Inferior parietal cortex (tissue), 1 donor: Measurements from ENCODE around the gene NDUFA11.

Experiments
- DNase-seq: peaks from one replicate; pipeline ENCODE4 v3.0.0-alpha.2; 2016; ENCODE audit errors: extremely low spot score

Gene NDUFA11

DNA sequence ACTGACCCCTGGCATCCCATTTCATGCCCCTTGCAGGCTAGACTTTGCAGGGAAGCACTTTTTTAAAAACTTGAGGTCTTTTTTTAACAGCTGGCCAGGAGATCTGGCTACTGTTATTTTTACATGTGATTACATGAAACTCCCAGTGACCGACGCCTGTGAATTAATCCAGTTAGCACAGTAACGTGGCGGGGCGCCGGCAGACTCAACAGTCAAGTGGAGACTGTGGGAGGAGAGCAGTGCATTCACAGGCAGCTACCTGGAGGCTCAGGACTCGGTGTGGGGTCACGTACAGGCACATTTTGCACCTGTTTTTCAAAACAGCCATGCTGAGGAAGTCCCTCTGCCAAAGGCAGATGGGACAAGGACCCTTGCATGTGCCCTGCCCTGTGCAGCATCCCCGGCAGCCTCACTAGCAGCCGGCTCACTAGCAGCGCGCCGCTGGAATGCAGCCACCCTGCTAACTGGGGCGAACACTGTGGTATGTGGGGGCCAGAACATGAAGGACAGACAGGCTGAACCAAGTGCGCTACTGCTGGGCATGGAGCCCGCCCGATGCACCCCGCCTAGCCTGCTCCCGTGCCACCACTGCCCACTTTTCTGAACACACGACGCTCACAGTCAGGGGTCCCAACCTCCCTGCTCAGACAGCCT lies 29.1 kb upstream of the NDUFA11 start:
- DNase-seq = no peak

DNA sequence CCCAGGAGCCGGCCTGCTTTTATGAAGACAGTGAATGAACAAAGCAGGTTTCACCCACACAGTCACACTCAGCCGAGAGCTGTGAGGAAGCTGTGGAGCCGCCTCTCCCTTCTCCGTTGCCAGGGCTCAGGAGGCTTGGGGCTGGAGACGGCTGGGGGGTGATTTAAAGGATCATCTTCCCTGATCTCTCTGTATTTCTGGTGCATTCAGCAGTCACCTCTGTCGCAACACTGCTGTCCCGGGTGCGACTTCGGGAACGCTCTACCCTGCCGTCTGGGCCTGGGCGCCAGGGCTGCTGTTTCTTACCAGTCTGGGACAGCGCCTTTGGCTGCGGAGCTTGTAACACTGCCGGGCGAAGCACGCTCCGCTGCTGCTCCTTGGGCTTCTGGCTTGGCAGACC lies 28.6 kb upstream of the NDUFA11 start:
- no peak for DNase-seq

DNA sequence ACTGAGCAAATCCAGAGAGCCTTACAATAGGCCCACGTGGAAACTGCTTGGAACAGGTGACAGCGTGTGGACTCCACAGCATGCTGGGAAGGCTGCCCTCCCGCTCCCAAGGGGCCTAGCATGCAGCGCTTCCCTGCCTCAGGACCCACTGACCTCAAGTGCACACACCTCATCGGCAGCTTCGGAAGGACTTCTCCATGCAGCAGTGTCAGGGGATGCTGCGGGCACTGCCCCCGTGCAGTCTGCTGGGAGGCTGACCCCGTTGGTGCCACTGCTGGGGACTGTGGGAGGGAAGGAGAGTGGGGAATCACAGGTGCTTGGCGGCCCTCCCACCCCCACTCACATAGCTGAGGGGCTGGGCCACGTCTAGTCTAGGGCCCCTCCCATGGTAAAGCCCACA lies 27.7 kb upstream of the NDUFA11 start:
- DNase-seq = no peak

DNA sequence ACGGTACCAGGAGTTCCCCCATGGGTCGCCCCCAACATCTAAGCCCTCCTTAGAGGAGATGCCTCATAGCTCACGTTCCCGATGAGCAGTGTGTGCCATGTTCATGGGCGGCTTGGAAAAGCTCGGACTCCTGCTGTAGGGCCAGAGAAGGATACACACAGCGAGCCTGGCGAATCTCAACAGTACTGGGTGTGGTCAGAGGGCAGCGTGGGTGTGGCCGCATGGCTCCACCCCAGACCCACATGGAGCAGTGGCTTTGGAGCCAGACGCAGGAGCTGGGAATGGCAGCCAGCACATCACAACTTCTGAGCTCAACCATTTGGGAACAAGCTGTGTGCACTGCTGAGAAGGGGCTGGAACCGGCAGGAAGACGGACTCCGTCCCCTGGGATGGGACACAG lies 26.0 kb upstream of the NDUFA11 start:
- DNase-seq = no peak

DNA sequence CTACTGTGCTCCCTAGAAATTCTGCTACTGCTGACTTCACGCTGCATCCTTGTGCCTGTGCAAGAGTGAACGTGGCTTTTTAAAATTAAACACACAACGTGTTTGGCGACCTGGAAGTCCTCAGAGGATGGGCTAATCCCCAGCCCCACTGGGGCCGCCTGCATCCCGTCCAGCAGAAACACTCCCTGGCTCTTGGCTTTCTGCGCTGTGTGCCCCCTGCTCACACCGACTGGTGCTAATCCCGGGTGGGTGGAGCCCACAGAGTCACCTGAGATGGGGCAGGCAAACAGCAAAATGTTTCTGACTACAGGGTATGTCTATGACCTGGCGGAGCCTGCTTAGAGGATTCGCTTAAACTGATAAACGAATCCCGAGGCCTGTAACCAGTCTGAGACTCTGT lies 25.6 kb upstream of the NDUFA11 start:
- DNase-seq = no peak

DNA sequence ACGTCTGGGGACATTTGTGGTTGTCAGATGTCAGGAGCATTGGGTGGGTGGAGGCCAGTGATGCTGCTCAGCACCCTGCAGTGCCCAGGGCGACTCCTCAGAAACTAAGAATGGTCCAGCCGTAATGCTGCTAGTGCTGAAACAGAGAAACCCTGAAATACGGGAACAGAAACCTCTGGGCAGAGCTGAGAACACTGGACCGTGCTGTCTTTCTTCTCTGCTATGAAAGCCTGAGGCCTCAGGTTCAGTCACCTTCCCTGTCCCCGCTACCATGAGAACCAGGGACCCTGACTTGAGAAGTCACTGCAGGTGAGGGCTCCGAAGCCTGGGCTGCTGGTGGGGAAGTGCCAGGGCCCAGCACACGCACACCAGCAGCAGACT lies 23.8 kb upstream of the NDUFA11 start:
- DNase-seq = no peak

DNA sequence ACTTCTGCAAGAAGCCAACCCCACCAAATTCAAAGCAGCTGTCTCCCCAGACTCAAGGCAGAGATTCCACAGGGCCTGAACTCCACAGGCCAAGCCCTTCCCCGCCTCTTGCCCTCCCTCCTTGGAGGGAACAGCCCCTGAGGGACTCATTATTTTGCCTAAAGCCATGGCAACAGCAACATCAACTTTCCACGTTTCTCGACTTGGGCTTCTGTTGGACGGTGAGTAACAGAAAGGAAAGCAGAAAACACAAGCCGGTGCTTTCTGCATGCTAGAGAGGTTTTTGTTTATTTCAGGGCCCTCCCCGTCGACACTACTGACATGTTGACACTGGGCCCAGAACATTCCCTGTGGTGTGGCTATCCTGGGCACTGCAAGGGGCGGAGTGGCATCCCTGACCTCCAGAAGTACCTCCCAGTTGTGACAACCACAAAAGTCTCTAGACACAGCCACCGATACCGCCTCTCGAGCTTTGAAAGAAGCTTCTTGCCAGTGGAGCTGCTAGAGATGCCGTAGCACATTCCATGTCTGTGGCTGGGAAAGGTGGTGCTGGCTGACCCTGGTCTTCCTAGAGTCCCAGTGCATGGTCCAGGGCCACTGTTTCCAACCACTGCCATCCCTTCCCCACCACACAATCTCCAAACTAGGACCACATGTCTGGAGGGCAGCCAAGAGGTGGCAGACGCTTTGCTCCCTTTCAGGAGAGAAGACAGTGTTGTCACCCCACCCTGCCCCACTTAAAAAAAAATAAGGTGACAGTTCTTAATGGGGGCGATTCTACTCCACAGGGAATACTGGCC lies 23.3 kb upstream of the NDUFA11 start:
- DNase-seq = no peak

DNA sequence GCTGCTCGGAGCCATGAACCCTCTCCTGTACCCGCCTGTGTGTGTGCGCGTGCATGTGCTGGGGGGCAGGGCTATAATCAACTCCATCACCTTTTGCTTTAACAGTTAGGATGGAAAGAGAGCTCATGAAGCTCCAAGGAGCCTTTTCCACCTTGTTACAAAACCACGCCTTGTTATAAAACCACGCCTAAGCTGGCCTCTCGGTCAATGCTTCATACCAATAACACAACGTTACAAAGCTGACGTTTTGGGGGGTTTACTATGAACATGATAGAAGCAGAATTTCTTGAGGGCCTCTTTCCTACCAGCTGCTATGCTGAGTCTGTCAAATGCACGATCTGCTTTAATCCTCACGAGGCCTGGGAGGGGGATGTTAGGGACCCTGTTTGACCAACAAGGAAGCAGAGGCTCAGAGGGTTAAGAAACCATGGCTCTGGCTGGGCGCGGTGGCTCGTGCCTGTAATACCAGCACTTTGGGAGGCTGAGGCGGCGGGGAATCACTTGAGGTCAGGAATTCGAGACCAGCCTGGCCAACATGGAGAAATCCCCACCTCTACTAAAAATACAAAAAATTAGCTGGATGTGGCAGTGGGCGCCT lies 22.3 kb upstream of the NDUFA11 start:
- no peak for DNase-seq

DNA sequence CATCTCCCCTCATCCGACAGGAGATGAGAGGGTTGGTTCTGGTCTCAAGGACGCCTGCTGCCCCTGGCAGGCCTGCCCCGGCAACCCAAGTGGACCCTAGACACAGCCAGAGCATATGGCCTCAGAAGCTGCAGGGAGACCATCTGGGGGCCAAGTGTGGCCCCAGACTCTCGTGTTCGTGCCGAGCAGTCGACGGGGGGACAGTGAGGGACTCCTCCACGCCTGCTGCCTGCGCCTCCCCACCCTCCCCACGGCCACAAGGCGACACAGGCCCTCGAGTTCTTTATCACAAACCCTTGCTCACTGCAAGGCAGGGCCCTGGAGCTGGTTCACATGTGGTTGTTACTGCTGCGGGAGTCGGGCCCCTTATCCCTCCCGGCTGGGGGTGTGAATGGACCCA lies 19.8 kb upstream of the NDUFA11 start:
- no peak for DNase-seq

DNA sequence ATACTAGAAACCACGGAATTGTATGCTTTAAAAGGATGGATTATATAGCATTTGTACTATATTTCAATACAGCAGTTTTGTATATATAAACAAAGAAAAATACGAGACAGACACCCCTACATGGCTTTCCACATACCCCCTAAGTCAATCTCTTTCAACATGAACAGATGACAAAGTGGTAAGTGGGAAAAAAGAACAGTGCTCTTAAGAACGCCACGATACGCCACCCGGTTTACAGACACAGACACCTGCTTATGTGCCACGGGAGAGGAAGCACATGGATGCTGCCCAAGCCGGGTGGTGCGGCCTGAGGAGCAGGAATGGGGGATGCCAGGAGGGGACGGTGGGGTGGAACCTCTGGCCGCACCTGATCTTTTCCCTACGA lies 18.6 kb upstream of the NDUFA11 start:
- DNase-seq = no peak

DNA sequence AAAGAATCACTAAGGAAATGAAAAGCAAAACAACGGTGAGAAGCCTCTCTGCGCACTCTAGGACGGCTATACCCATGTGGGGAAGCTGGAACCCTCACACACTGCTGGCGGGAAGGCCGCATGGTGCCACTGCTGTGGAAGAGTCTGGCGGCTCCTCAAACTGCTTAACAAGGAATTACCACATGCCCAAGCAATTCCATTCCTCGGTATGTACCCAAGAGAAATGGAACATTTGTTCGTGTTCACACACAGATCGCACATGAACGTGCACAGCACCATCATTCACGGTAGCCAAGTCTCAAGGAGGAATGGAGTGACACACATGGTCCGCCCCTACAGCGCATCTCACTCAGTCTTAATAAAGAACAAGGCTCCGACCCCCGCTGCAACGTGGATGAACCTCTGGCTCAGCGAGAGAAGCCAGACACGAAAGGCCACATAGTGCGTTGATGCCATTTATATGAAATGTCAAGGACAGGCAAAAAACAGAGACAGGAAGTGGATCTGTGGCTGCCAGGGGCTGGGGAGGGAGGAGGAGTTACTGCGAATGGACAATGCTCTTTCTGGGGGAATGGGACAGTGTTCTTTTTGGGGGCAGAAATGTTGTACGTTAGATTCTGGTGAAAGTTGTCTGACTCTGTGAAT lies 18.0 kb upstream of the NDUFA11 start:
- no peak for DNase-seq

DNA sequence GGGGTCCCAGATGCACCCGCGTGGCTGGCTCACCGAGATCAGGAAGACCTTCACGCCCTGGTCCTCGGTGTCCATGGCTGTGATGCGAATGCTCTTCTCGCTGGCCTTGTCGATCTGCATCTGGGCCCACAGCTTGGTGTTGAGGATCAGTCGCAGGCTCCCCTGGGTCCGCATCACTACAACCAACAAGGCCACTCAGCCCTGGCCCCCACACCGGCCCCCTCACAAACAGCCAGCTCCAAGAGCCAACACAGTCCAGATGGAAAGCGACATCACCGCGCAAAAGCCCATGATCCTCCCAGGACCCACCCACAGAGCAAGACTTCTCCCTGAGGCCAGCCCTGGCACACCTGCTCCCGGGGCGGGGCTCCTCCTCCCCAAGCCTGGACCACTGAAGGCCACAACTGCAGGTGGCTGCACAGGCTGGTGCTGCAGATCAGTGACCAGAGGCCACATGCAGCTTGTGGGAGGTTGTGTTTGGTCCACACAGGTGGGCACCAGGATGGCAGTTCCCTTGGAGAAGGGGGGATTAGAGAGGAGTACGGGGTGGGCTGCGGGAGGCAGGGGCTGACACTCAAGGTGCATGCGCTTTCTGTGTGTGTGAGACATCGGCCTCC lies 15.0 kb upstream of the NDUFA11 start:
- no peak for DNase-seq

DNA sequence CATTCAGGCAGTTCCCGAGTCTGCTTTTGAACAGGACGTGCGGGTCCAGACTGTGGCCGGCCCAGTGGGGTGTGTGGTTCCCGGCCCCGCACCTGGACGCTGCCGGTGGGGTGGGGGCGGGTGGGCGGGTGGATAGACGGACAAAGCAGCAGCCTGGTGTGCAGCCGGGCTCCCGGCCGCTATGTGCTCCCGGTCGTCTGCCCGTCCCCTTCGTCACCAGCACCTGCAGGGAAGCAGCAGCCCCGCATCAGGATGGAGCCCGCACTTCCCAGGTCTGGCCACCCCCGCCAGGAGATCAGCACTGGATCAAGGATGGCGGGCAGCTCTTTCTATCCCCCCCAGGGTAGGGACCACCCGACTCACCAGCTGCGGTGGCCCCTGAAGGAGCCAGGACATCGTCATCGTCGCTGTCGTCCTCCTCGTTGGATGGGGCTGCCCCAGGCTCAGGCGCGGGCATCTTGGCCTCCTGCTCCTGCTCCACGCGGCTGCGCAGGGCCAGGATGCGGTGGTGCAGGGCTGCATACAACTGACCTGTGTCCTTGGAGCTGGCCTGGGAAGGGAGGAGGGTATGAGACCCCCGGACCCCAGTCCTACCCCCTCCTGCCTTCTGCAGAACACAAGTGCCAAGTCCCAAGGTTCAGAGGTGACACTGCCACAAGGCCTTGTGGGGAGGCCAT lies 14.0 kb upstream of the NDUFA11 start:
- no peak for DNase-seq

DNA sequence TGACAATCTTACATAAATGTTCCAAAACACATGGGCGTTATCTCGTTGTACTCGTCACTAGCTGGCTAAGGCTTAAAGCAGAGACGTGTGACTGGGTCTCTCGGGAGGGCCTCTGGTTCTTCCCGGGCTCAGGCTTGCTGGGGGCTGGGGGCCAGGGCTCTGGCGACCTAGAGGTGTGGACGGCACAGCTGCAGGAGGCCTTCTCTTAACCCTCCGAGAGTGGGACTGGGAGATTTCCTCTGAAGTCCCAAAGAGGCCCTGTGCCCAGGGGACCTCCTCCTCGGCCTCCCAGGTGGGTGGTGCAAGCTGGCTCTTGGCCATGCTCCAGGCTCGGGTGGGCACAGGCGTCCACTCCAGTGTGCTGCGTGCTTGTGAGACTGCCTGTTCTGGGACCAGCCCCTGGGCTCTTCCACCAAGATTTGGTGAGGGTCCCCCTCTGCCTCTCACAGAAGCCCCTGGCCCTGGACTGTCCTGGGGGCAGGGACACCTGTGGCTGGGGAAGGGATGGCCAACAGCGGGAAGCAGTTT lies 12.7 kb upstream of the NDUFA11 start:
- no peak for DNase-seq

DNA sequence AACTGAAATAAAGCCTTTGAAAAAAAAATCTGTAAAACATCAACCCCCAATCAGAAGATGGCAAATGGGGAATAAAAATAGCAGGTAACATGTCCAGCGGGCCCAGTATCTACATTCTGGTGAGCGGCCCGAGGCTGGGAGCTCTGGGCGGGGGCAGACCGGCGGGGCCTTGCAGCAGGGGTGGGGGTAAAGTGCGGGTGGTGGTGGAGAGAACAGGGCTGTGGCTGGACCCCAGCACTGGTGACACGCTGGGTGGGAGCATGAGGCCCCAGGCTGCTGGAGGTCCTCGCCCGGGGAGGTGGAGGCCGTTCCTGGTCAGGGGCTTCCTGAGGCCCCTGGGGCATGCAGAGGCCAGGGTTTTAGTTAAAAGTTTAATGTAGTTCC lies 12.2 kb upstream of the NDUFA11 start:
- DNase-seq = no peak

DNA sequence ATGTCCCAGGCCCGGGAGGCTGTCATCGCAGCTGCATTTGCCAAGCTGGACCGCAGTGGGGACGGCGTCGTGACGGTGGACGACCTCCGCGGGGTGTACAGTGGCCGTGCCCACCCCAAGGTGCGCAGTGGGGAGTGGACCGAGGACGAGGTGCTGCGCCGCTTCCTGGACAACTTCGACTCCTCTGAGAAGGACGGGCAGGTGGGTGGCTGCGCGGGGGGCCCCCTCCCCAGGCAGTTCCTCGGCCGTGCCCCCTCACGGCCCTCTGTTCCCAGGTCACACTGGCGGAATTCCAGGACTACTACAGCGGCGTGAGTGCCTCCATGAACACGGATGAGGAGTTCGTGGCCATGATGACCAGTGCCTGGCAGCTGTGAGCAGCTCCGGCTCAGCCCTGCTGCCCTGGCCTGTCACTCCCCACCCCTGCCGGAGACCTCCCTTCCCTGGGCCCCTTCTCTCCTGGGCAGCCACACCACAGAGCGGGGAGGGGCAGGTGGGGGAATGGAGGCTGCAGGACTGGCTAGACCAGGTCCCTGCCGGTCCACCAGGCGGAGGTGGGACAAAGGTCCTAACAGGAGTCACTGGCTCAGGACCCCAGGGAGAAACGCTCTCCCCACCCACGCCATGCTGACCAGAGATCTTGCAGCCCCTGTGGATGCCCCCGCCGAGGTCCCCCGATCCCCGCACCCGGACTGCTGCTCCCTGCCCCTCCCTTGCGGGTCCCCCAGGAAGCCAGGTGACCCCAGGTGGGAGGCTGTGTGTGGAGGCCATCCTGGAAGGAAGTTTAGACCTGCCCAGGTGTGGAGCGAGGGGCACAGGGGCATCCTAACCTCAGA lies 11.6 kb upstream of the NDUFA11 start:
- DNase-seq = no peak

DNA sequence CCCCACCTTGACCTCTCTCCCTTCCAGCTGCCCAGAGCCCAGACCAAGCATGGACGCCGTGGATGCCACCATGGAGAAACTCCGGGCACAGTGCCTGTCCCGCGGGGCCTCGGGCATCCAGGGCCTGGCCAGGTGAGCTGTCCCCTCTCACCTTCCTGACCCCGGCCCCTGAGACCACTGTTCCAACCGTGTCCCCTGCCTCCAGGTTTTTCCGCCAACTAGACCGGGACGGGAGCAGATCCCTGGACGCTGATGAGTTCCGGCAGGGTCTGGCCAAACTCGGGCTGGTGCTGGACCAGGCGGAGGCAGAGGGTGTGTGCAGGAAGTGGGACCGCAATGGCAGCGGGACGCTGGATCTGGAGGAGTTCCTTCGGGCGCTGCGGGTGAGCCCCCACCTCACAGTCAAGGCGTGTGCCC lies 10.8 kb upstream of the NDUFA11 start:
- no peak for DNase-seq

DNA sequence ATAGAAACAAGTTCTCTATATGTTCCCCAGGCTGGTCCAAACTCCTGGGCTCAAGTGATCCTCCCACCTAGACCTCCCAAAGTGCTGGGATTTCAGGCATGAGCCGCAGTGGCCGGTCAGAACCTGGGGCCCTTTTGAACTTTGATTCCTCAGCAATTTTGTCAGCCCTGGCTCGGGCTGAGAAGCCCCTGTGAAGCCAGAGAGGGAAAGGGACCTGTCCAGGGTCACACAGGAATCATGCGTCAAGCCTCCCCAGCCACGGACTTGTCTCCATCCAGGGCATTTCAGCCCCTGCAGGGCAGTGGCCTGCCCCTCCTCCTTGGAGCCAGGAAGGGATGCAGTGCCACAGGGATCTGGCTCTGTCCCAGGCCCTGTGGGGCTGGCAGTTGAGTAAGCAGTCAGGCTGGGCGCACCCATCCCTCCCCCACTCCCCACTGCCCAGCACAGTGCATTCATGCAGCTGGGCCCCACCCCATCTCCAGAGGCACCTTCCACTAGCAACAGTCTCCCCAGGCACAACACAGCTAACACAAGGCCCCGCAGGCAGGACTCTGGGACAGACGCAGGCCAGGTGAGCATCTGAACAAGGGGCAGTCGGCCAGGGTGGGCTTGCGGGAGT lies 10.3 kb upstream of the NDUFA11 start, which contains the start of gene CAPS:
Gene CAPS (plus strand): TSS at position 516 of the 619 bp plus-strand sequence. CDS start 153 bp downstream, outside the sequence.
- no peak for DNase-seq

DNA sequence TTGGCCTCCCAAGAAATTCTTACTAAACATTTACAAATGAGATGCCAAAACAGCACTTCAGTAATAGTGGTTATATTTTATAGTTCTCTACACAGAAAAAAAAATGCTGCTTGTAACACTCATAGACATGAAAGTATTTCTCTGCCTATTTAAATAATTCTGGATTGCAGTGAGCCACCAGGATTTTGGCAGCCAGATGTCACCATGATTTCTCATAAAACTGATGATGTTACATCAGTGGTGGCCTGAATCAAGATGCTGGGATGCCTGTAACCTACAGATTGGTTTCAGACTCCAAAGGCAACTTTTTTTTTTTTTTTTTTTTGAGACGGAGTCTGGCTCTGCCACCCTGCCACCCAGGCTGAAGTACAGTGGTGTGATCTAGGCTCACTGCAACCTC lies 7.8 kb upstream of the NDUFA11 start:
- no peak for DNase-seq

DNA sequence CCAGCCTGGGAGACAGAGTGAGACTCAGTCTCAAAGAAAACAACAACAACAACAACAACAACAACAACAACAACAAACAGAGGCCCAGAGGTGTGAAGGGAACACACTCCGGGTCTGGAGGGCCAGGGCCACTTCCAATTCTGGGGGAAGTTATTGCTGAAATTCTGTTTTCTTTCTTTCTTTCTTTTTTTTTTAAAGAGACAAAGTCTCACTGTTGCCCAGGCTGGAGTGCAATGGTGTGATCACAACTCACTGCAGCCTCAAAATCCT lies 7.0 kb upstream of the NDUFA11 start:
- DNase-seq = no peak
